K562 (cell line): ENCODE data around the gene MAP1LC3B2. TPM values are rescaled to one million over a fixed set of nuclear protein-coding genes. Genes with fewer than 3 reads are reported as not detected.

Experiments
- ATAC-seq: fragments of 200-7000 bp; cut with Tn5 transposase; 3 replicates; pipeline ENCODE4 v1.9.1; 2020; ENCODE audit warnings: moderate library complexity
- BruUV-seq: library from RNA; stranded (reverse); fragments of 400-500 nt; replicated peaks from 2 replicates; lab custom pipeline; 2021; lab: Mats Ljungman, UMichigan
- CTCF ChIA-PET: fragments of 300-600 bp; formaldehyde crosslinking; extraction: SDS; loops from one replicate; lab custom pipeline; 2021; ENCODE audit warnings: low intra/inter-chr PET ratio; lab: Yijun Ruan, JAX
- POLR2A ChIA-PET: fragments of 300-600, 350-650 bp; sonication (Branson Sonifier 250); formaldehyde crosslinking; extraction: SDS; loops from one replicate; lab custom pipeline; 2021; ENCODE audit warnings: antibody characterized with exemption, inconsistent platforms; lab: Yijun Ruan, JAX
- DNase-seq, 4 experiments: peaks; one replicate each; pipeline versions ENCODE4 v3.0.0 to v3.0.0-alpha.2; 2011 to 2018; ENCODE audit warnings: low spot score in 3 of 4, mixed read lengths in 3 of 4; ENCODE audit errors: extremely low read depth in 1 of 4
- FAIRE-seq: peaks from 2 replicates; lab custom pipeline; 2011; peaks lifted over from hg19 to GRCh38; lab: Jason Lieb, UNC
- H2AFZ ChIP-seq: 2 replicates; pipeline ENCODE4 v1.6.0; 2011; ENCODE audit warnings: low read depth, low read length, control low read depth, inconsistent platforms
- H3K27ac ChIP-seq: fragments of 200-600 bp; 3 replicates; pipeline ENCODE4 v1.8.0; 2011; ENCODE audit warnings: low read depth, mild to moderate bottlenecking, control low read depth, inconsistent platforms, low read length, moderate library complexity, mixed read lengths; ENCODE audit errors: extremely low read depth
- H3K27me3 ChIP-seq, 2 experiments: fragments of 300-600 bp in 1 of 2; 2 replicates in 1 of 2; 3 replicates in 1 of 2; pipeline versions ENCODE4 v1.6.0 to v1.8.0; 2011; ENCODE audit warnings: inconsistent platforms in 2 of 2, low read length in 2 of 2, mild to moderate bottlenecking in 1 of 2, mixed read lengths in 1 of 2, moderate library complexity in 1 of 2; ENCODE audit not compliant: control insufficient read depth in 2 of 2, insufficient read depth in 2 of 2
- H3K36me3 ChIP-seq: fragments of 300-600 bp; 3 replicates; pipeline ENCODE4 v1.8.0; 2011; ENCODE audit warnings: mild to moderate bottlenecking, low read length, inconsistent platforms; ENCODE audit not compliant: control insufficient read depth, insufficient read depth
- H3K4me1 ChIP-seq, 2 experiments: fragments of 200-600 bp in 1 of 2; replicated peaks in 1 of 2; 2 replicates in 1 of 2; 3 replicates in 1 of 2; pipeline versions ENCODE4 v1.5.1 to v1.8.0; 2011; ENCODE audit warnings: inconsistent platforms in 2 of 2, low read length in 2 of 2, mild to moderate bottlenecking in 1 of 2, mixed read lengths in 1 of 2, moderate library complexity in 1 of 2; ENCODE audit not compliant: control insufficient read depth in 2 of 2, insufficient read depth in 2 of 2
- H3K4me2 ChIP-seq: 2 replicates; pipeline ENCODE4 v1.6.1; 2011; ENCODE audit warnings: low read length, control low read depth, inconsistent platforms, mixed read lengths; ENCODE audit not compliant: insufficient read depth
- H3K4me3 ChIP-seq: fragments of 200-600 bp; sonication (generic), shearing (Covaris generic); 2 replicates; pipeline ENCODE4 v1.5.1; 2016; ENCODE audit warnings: control low read depth, inconsistent platforms
- H3K79me2 ChIP-seq: fragments of 200-600 bp; 3 replicates; pipeline ENCODE4 v1.8.0; 2011; ENCODE audit warnings: low read length, inconsistent platforms; ENCODE audit not compliant: control insufficient read depth, insufficient read depth
- H3K9ac ChIP-seq, 2 experiments: 2 replicates each; pipeline versions ENCODE4 v1.6.0 to v1.6.1; 2011; ENCODE audit warnings: low read depth in 2 of 2, low read length in 2 of 2, control low read depth in 1 of 2, inconsistent platforms in 1 of 2, mild to moderate bottlenecking in 1 of 2, mixed read lengths in 1 of 2; ENCODE audit not compliant: insufficient read depth in 1 of 2
- H3K9me1 ChIP-seq: one replicate; pipeline ENCODE4 v1.6.0; 2011; ENCODE audit warnings: inconsistent platforms, mild to moderate bottlenecking, low read length, moderate library complexity; ENCODE audit not compliant: control insufficient read depth, insufficient read depth
- H3K9me3 ChIP-seq: replicated peaks from 2 replicates; pipeline ENCODE4 v1.5.1; 2011; ENCODE audit warnings: low read depth, low read length, inconsistent platforms; ENCODE audit not compliant: control insufficient read depth, insufficient read depth
- H4K20me1 ChIP-seq: replicated peaks from 2 replicates; pipeline ENCODE4 v1.6.1; 2011; ENCODE audit warnings: low read length, inconsistent platforms, mixed read lengths; ENCODE audit not compliant: control insufficient read depth, insufficient read depth
- CTCF ChIP-seq, 3 experiments: IDR thresholded peaks in 2 of 3; conservative IDR thresholded peaks in 1 of 3; 2 replicates each; pipeline ENCODE4 v1.5.1; 2011 to 2012; ENCODE audit warnings: low read length in 3 of 3, mild to moderate bottlenecking in 3 of 3, control low read depth in 2 of 3, improper control_type of control experiment in 1 of 3, inconsistent platforms in 1 of 3, low read depth in 1 of 3, mixed read lengths in 1 of 3, moderate library complexity in 1 of 3; ENCODE audit not compliant: insufficient read depth in 2 of 3
- KLF10 ChIP-seq: fragments of 250-450 bp; sonication (Bioruptor Pico); IDR thresholded peaks from 2 replicates; pipeline ENCODE4 v1.6.1; 2021; ENCODE audit warnings: matching md5 sums
- PHF21A ChIP-seq: fragments of 450-650 bp; IDR thresholded peaks from 2 replicates; pipeline ENCODE4 v1.6.1; 2017; ENCODE audit warnings: low read depth, borderline replicate concordance
- ZNF696 ChIP-seq: fragments of 250-450 bp; sonication (Bioruptor Pico); conservative IDR thresholded peaks from 2 replicates; pipeline ENCODE4 v1.4.0; 2020; ENCODE audit warnings: mild to moderate bottlenecking, moderate library complexity
- WGBS: fragments of 100-300 bp; shearing (Covaris generic); methylation state at CpG from one replicate; pipeline ENCODE4 v1.1.6; 2016; ENCODE audit warnings: low coverage, mixed read lengths; ENCODE audit not compliant: insufficient coverage; ENCODE audit errors: missing lambda C conversion rate; 5-methylcytosine and 5-hydroxymethylcytosine counted together
- in situ Hi-C: fragments of 300-500 bp; cut with MboI; formaldehyde crosslinking; loops from 4 replicates; pipeline ENCODE4 v1.15.0; 2018; ENCODE audit warnings: inconsistent platforms, mixed read lengths
- intact Hi-C: fragments of 100-400 bp; cut with micrococcal nuclease; formaldehyde crosslinking; loops from 2 replicates; pipeline ENCODE4 v1.14.2; 2022
- polyA plus RNA-seq, 8 experiments: library from polyadenylated mRNA; depleted of rRNA in 4 of 8; stranded (reverse) in 5 of 8; unstranded in 3 of 8; fragments of >200 nt; fragmentation: Nextera tagmentation in 2 of 8; fragmentation: Illumina TruSeq in 1 of 8; extraction: Ambion mirVana in 2 of 8; extraction: Trizol in 1 of 8; gene quantifications; 2 replicates each; pipeline versions ENCODE4 v1.2.1 to v1.2.3, GENCODE V29; 2011 to 2014; ENCODE audit warnings: inconsistent platforms in 1 of 8, missing spikeins in 1 of 8
- total RNA-seq, 7 experiments: library from RNA; depleted of rRNA in 6 of 7; stranded (reverse); fragments of >200 nt in 6 of 7; fragmentation: Illumina TruSeq in 2 of 7; extraction: Trizol in 2 of 7; gene quantifications; 2 replicates each; pipeline versions ENCODE4 v1.2.1 to v1.2.3, GENCODE V29; 2011 to 2021; ENCODE audit warnings: low replicate concordance in 1 of 7
- TF ChIP-seq, protein P1 (sequence below): fragments of 450-650 bp; IDR thresholded peaks from one replicate; pipeline ENCODE4 v1.6.1; 2018; ENCODE audit warnings: mild to moderate bottlenecking, moderate library complexity; ENCODE audit not compliant: partially characterized antibody

MAP1LC3B2 gene
- total and polyA plus RNA-seq, 9 of the 15 experiments (the other 6 are each of a cell fraction or from before 2014, with no cell fraction given) = 0.53 to 2.8 (median 0.76) TPM; not detected in 2

DNA sequence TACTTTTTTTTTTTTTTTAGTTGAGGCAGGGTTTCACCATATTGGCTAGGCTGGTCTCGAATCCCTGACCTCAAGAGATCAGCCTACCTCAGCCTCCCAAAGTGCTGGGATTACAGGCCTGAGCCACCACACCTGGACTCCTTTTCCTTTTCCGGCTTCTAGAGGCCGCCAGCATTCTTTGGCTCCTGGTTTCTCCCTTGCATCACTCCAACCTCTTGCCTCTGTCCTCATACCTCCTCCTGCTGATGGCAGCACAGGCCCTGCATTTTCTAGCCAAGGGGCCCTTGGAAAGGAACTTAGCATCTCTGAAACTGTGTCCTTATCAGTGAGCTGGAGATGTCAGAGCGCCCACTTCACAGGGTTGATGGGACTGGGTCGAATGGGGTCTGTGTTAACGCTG lies 53.3 kb downstream of the MAP1LC3B2 start:
- no peaks in the 10 kb centered on the region for H3K9me1 ChIP-seq
- no peak overlapping the region for H3K4me2 ChIP-seq
- no peaks in the 10 kb centered on the region for H4K20me1 ChIP-seq
- CTCF ChIA-PET = no interaction called here
- no peak overlapping the region for H2AFZ ChIP-seq
- intact Hi-C loops (no loop called here), in situ Hi-C loops (no loop called here)
- BruUV-seq = no TSS peak
- TF ChIP-seq CTCF (IDR thresholded peaks at IDR 0.05 in 2 of 3, conservative IDR thresholded peaks at IDR 0.05 in 1 of 3; ENCODE audit: insufficient read depth in 2 of 3, low read depth in 1 of 3, low read length in 3 of 3) = 0 out of 6 replicates have a peak, but pooled peaks of 1 of the 3 experiments have one; percentile 5
- TF ChIP-seq KLF10 (CRISPR knock-in tag) = no peak
- FAIRE-seq (no peak), ATAC-seq (no peak), DNase-seq (no peak)
- H3K9me3 ChIP-seq = no peaks in the 10 kb centered on the region
- no peaks in the 10 kb centered on the region for H3K36me3 ChIP-seq
- no peak overlapping the region for H3K4me3 ChIP-seq
- H3K27me3 ChIP-seq = no peaks in the 10 kb centered on the region; a peak in 1 of 5 replicates
- no peak overlapping the region for H3K27ac ChIP-seq
- H3K4me1 ChIP-seq = peaks cover 0 to 6% of the 10 kb centered on the region in 2 experiments; a peak in 1 of 5 replicates
- POLR2A ChIA-PET = no interaction called here
- no peak overlapping the region for H3K9ac ChIP-seq
- 49% methylated on average over 6 of the region's 6 CpGs for WGBS
- H3K79me2 ChIP-seq = no peaks in the 10 kb centered on the region

GRCh38 chr12:116613256-116613655 lies 54.1 kb downstream of the MAP1LC3B2 start:
- in situ Hi-C loops (no loop called here), intact Hi-C loops (no loop called here)
- CTCF ChIA-PET = no interaction called here
- Histone ChIP-seq H3K9me1 (no peaks in the 10 kb centered on the region), H3K4me1 (peaks cover 0 to 6% of the 10 kb centered on the region in 2 experiments; a peak in 1 of 5 replicates), H3K27me3 (no peaks in the 10 kb centered on the region; a peak in 1 of 5 replicates), H3K79me2 (no peaks in the 10 kb centered on the region), H3K27ac (no peak overlapping the region), H3K36me3 (no peaks in the 10 kb centered on the region), H2AFZ (0 out of 2 replicates have a peak overlapping the region, but pooled peaks have one; percentile 9), H3K4me3 (no peak overlapping the region), H3K4me2 (no peak overlapping the region), H3K9me3 (no peaks in the 10 kb centered on the region), H3K9ac (no peak overlapping the region), H4K20me1 (no peaks in the 10 kb centered on the region)
- FAIRE-seq = no peak
- ATAC-seq = no peak
- POLR2A ChIA-PET = interaction anchor here (0.7 kb wide), 2 partner anchors 11 to 53 kb away, joined by 3 to 4 read pairs; no protein-coding TSS in a partner anchor
- DNase-seq = no peak
- 49% methylated on average over 7 of the region's 8 CpGs for whole genome bisulfite sequencing
- no TSS peak for BruUV-seq
- TF ChIP-seq ZNF696 (CRISPR knock-in tag) (no peak), PHF21A (no peak)
- TF ChIP-seq, protein P1, sequence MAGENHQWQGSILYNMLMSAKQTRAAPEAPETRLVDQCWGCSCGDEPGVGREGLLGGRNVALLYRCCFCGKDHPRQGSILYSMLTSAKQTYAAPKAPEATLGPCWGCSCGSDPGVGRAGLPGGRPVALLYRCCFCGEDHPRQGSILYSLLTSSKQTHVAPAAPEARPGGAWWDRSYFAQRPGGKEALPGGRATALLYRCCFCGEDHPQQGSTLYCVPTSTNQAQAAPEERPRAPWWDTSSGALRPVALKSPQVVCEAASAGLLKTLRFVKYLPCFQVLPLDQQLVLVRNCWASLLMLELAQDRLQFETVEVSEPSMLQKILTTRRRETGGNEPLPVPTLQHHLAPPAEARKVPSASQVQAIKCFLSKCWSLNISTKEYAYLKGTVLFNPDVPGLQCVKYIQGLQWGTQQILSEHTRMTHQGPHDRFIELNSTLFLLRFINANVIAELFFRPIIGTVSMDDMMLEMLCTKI = no peak
